ENCODE results near the gene FCSK. TPM values are rescaled to one million over a fixed set of nuclear protein-coding genes. Genes with fewer than 3 reads are reported as not detected.
A peak's percentile ranks its signal among the peaks of the same experiment; 100 is the strongest.
"Not testable (repeated sequence)": the region's sequence is repeated elsewhere in the genome, so short reads cannot be mapped to it uniquely, and the experiment has no call there.

FCSK gene
- total RNA-seq, result 10 to 100 TPM; 13.1 to 14.0 TPM

GRCh38 chr16:70454222-70455034 lies at the start of gene FCSK:
TSS of gene FCSK (plus strand) at chr16:70454595. CDS start at chr16:70463191, 8,596 bp downstream.
- Mint-ChIP-seq H3K4me3 (peak within 1 kb of the TSS; percentile 85), H3K4me1 (ENCODE audit: low read depth) (peaks cover 12% of the 10 kb centered on the region), H3K27me3 (no peaks in the 10 kb centered on the region), H3K9me3 (no peaks in the 10 kb centered on the region), H3K27ac (peak within 1 kb of the TSS; percentile 67), H3K36me3 (no peaks in the 10 kb centered on the region)
- intact Hi-C loops (cut with micrococcal nuclease), result loop anchor here (1.0 to 2.0 kb wide), 5 partner anchors 15 to 73 kb away; partner anchors contain the start of genes COG4, SF3B3 and ST3GAL2
- CTCF ChIA-PET, result interaction anchor here (0.6 to 2.6 kb wide), 8 partner anchors 10 to 168 kb away, joined by 3 to 7 read pairs (median 4); partner anchors contain the start of gene ST3GAL2
- DNase-seq, result peak; percentile 69
- POLR2A ChIA-PET, result interaction anchor here (0.6 to 3.7 kb wide), 5 partner anchors 14 to 1286 kb away, joined by 4 to 11 read pairs (median 4); partner anchors contain the start of gene ST3GAL2

DNA sequence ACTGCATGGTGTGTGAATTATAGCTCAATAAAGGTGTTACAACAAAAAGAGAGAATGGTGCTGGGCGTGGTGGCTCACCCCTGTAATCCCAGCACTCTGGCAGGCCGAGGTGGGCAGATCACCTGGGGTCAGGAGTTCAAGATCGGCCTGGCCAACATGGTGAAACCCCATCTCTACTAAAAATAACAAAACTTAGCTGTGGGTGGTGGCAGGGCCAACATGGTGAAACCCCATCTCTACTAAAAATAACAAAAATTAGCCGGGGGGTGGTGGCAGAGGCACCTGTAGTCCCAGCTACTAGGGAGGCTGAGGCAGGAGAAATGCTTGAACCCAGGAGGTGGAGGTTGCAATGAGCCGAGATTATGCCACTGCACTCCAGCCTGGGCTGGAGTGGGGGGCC lies 48.3 kb upstream of the FCSK start:
- H3K27ac Mint-ChIP-seq; H3K4me3 Mint-ChIP-seq; H3K27me3 Mint-ChIP-seq; intact Hi-C loops (cut with micrococcal nuclease); H3K9me3 Mint-ChIP-seq; H3K36me3 Mint-ChIP-seq; DNase-seq; POLR2A ChIA-PET: not testable (repeated sequence)
- H3K4me1 Mint-ChIP-seq (ENCODE audit: low read depth), result peaks cover 49% of the 10 kb centered on the region
- CTCF ChIA-PET, result interaction anchor here (1.2 kb wide), 2 partner anchors 10 to 12 kb away, joined by 3 to 4 read pairs; no protein-coding TSS in a partner anchor

- no peak overlapping the region for H3K27ac Mint-ChIP-seq
Measured at GRCh38 chr16:70407811-70408274, 46.6 kb upstream of the FCSK start.

DNA sequence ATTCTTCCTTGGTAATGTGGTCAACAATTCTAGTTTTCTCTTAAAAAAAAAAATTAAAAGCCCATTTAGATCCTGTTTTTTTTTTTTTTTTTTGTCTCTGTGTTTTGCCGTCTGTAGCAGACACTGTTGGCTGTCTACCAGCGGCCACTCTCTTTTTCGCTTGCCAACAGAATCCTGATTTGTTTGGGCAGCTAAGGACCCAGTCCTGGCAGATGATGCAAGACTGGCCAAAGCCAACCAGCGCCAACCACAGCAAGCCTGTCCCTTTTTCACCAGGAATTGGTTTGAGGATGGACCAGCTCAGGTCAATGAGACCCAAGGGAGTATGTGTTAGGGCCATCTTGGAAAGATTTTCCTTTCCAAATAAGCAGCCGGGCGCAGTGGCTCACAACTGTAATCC lies 43.7 kb upstream of the FCSK start:
- Mint-ChIP-seq H3K36me3 (peaks cover 3% of the 10 kb centered on the region), H3K4me3 (no peak overlapping the region), H3K4me1 (ENCODE audit: low read depth) (peaks cover 22% of the 10 kb centered on the region), H3K27ac (no peak overlapping the region), H3K9me3 (no peaks in the 10 kb centered on the region), H3K27me3 (no peaks in the 10 kb centered on the region)
- intact Hi-C loops (cut with micrococcal nuclease), result no loop called here
- DNase-seq, result no peak
- POLR2A ChIA-PET, result no interaction called here
- CTCF ChIA-PET, result interaction anchor here (0.6 kb wide), 1 partner anchor 90 kb away, joined by 3 read pairs; no protein-coding TSS in a partner anchor

More at GRCh38 chr16:70407811-70408274, 46.6 kb upstream of the FCSK start:
- Mint-ChIP-seq H3K4me1 (ENCODE audit: low read depth) (peaks cover 48% of the 10 kb centered on the region), H3K9me3 (no peaks in the 10 kb centered on the region), H3K4me3 (no peak overlapping the region), H3K27me3 (no peaks in the 10 kb centered on the region), H3K36me3 (peaks cover 3% of the 10 kb centered on the region)
- ChIA-PET CTCF (no interaction called here), POLR2A (interaction anchor here (0.5 kb wide), 1 partner anchor 32 kb away, joined by 4 read pairs; no protein-coding TSS in a partner anchor)
- DNase-seq, result no peak
- intact Hi-C loops (cut with micrococcal nuclease), result no loop called here

DNA sequence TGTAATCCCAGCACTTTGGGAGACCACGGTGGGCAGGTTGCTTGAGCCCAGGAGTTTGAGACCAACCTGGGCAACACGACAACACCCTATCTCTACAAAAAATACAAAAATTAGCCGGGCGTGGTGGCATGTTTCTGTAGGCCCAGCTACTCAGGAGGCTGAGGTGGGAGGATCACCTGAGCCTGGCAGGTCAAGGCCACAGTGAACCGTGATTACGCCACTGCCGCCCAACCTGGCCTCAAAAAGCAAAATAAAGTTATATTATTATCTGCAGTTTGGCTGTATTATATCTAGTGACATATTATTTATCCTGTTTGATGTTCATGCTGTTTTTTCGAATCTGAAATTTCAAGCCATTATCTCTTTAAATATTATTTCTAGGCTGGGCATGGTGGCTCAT lies 42.0 kb upstream of the FCSK start:
- Mint-ChIP-seq H3K27ac (no peak overlapping the region), H3K27me3 (no peaks in the 10 kb centered on the region), H3K36me3 (peaks cover 3% of the 10 kb centered on the region), H3K4me3 (no peak overlapping the region), H3K4me1 (ENCODE audit: low read depth) (peaks cover 14% of the 10 kb centered on the region), H3K9me3 (no peaks in the 10 kb centered on the region)
- intact Hi-C loops (cut with micrococcal nuclease), result no loop called here
- CTCF ChIA-PET, result interaction anchor here (1.4 kb wide), 1 partner anchor 19 kb away, joined by 3 read pairs; no protein-coding TSS in a partner anchor
- DNase-seq, result no peak
- POLR2A ChIA-PET, result interaction anchor here (0.8 kb wide), 1 partner anchor 113 kb away, joined by 3 read pairs; no protein-coding TSS in a partner anchor

DNA sequence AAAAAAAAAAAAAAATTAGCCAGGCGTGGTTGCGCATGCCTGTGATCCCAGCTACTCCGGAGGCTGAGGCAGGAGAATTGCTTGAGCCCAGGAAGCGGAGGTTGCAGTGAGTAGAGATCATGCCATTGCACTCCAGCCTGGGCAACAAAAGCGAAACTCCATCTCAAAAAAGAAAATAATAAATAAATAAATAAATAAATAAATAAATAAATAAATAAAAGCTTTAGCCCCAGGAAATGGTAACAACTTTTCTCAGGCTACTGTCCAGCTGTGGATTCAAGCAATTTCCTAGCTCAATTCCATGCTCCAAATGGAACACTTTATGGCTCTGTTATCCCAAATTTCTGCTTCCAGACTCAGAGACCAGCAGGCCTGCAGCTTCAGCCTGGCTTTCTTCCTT lies 40.8 kb upstream of the FCSK start:
- H3K27me3 Mint-ChIP-seq; POLR2A ChIA-PET; H3K4me3 Mint-ChIP-seq; H3K27ac Mint-ChIP-seq; H3K9me3 Mint-ChIP-seq; DNase-seq; H3K36me3 Mint-ChIP-seq; intact Hi-C loops (cut with micrococcal nuclease): not testable (repeated sequence)
- CTCF ChIA-PET, result interaction anchor here (0.5 kb wide), 1 partner anchor 40 kb away, joined by 3 read pairs; no protein-coding TSS in a partner anchor
- H3K4me1 Mint-ChIP-seq (ENCODE audit: low read depth), result peaks cover 14% of the 10 kb centered on the region

GRCh38 chr16:70416748-70417616 lies 37.4 kb upstream of the FCSK start:
- ChIA-PET POLR2A (interaction anchor here (0.8 to 1.3 kb wide), 2 partner anchors 11 to 37 kb away, joined by 3 read pairs; no protein-coding TSS in a partner anchor), CTCF (interaction anchor here (2.1 kb wide), 1 partner anchor 37 kb away, joined by 6 read pairs; no protein-coding TSS in a partner anchor)
- Mint-ChIP-seq H3K4me3 (no peak overlapping the region), H3K36me3 (peaks cover 2% of the 10 kb centered on the region), H3K4me1 (ENCODE audit: low read depth) (peaks cover 26% of the 10 kb centered on the region), H3K27me3 (no peaks in the 10 kb centered on the region), H3K27ac (no peak overlapping the region), H3K9me3 (no peaks in the 10 kb centered on the region)
- no peak for DNase-seq
- intact Hi-C loops (cut with micrococcal nuclease), result no loop called here

DNA sequence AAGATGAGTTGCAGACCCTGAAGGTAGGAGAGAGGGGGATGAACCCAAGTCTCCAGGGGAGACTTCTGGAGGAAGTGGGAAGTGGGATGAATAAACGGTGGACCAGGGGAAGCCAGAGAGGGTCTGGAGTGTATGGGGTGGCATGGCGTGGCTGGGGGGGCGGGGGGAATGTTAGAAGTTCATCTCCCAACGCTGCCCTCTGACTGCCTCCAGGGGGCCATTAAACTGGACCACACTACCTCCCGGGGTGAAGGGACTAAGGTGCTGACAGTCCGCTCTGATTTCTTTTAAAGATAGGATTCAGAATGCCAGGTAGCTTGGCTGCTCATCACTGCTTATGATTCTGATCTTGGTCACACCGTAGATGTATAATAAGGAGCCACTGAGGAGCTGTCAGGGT lies 36.7 kb upstream of the FCSK start:
- H3K27ac Mint-ChIP-seq, result no peak overlapping the region
- intact Hi-C loops (cut with micrococcal nuclease), result no loop called here
- CTCF ChIA-PET, result interaction anchor here (1.9 to 2.1 kb wide), 2 partner anchors 38 to 48 kb away, joined by 5 to 6 read pairs; no protein-coding TSS in a partner anchor
- DNase-seq, result no peak
- H3K4me3 Mint-ChIP-seq, result no peak overlapping the region
- peaks cover 27% of the 10 kb centered on the region for H3K4me1 Mint-ChIP-seq (ENCODE audit: low read depth)
- H3K9me3 Mint-ChIP-seq, result no peaks in the 10 kb centered on the region
- no peaks in the 10 kb centered on the region for H3K27me3 Mint-ChIP-seq
- POLR2A ChIA-PET, result interaction anchor here (0.5 to 1.3 kb wide), 2 partner anchors 37 to 55 kb away, joined by 3 read pairs; no protein-coding TSS in a partner anchor
- no peaks in the 10 kb centered on the region for H3K36me3 Mint-ChIP-seq

DNA sequence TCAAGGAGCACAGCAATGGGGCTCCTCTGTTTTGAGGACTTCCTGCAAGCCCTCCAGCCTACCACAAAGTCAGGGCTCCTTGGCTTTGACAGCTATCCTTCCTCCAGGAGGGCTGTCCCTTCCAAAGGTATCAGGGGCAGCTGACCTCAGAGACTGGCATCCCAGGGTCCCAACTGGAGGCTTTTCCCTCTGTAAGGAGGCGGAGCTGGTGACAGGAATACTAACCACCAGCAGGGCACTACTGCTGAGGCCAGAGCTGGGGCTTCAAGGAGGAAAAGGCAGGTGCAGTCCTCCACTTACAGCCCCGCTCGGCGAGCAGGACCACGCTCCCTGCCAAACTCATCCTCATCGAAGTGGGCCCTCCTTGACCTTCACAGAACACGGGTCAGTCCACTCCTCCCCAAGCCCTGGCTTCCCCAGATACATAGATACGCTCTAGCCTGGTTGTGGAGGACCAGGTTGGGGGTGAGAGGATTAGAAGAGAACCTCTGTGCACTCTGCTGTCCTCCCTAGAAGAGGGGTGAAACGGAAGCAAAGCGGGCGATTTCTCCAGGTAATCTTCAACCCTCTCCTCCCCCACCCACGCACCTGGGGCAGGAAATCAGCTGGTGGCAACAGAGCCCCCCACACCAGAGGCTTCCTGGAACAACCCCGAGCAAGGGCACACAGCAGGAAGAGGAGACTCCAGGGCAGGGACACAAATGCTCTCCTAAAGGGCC lies 36.0 kb upstream of the FCSK start:
- no peaks in the 10 kb centered on the region for H3K9me3 Mint-ChIP-seq
- H3K27ac Mint-ChIP-seq, result peak overlapping the region; percentile 45
- intact Hi-C loops (cut with micrococcal nuclease), result no loop called here
- H3K4me3 Mint-ChIP-seq, result no peak overlapping the region
- ChIA-PET CTCF (interaction anchor here (0.6 to 2.1 kb wide), 3 partner anchors 38 to 1207 kb away, joined by 3 to 6 read pairs (median 5); no protein-coding TSS in a partner anchor), POLR2A (interaction anchor here (0.5 to 1.3 kb wide), 2 partner anchors 38 to 56 kb away, joined by 3 read pairs; no protein-coding TSS in a partner anchor)
- DNase-seq, result peak; percentile 40
- no peaks in the 10 kb centered on the region for H3K36me3 Mint-ChIP-seq
- no peaks in the 10 kb centered on the region for H3K27me3 Mint-ChIP-seq
- peaks cover 31% of the 10 kb centered on the region for H3K4me1 Mint-ChIP-seq (ENCODE audit: low read depth)

DNA sequence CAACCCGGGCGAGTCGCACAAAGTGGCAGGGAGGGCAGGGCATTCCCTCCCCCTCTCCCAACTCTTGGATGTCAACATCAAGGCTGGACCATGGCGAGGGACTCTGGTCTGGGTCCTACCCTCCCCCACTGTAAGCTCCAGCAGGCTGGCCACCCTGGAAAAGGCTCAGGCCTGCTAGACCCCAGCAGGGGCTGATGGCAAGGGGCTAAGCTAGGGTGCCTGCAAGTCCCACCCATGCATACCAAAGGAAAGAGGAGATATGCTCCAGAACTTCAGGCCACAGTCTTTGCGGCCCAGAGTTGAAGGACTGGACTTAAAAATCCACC lies 35.4 kb upstream of the FCSK start:
- CTCF ChIA-PET, result interaction anchor here (1.9 to 2.1 kb wide), 2 partner anchors 39 to 49 kb away, joined by 5 to 6 read pairs; no protein-coding TSS in a partner anchor
- Mint-ChIP-seq H3K27me3 (no peaks in the 10 kb centered on the region), H3K9me3 (no peaks in the 10 kb centered on the region)

More for the DNA sequence above, 35.4 kb upstream of the FCSK start:
- no peaks in the 10 kb centered on the region for H3K36me3 Mint-ChIP-seq
- POLR2A ChIA-PET, result no interaction called here
- intact Hi-C loops (cut with micrococcal nuclease), result no loop called here
- H3K4me3 Mint-ChIP-seq, result no peak overlapping the region
- peak overlapping the region; percentile 45 for H3K27ac Mint-ChIP-seq
- peaks cover 33% of the 10 kb centered on the region for H3K4me1 Mint-ChIP-seq (ENCODE audit: low read depth)
- no peak for DNase-seq
